ENCODE results near the gene CFAP210. TPM values are rescaled to one million over a fixed set of nuclear protein-coding genes. Genes with fewer than 3 reads are reported as not detected.

Gene CFAP210
- total RNA-seq, 1 donor from 2014 or later, result 1.4 TPM

GRCh38 chr2:169670937-169671336 is 23.3 kb downstream of the CFAP210 start:
- Mint-ChIP-seq H3K4me1 (ENCODE audit: unreplicated experiment) (no peaks in the 10 kb centered on the region), H3K9me3 (no peaks in the 10 kb centered on the region), H3K4me3 (no peak overlapping the region), H3K27ac (no peak overlapping the region), H3K27me3 (no peaks in the 10 kb centered on the region), H3K36me3 (no peaks in the 10 kb centered on the region)
- no peak for DNase-seq (ENCODE audit: extremely low spot score, unreplicated experiment)
- TF ChIP-seq CTCF (conservative IDR thresholded peaks at IDR 0.05), result no peak

- H3K4me1 Mint-ChIP-seq (ENCODE audit: unreplicated experiment), result no peaks in the 10 kb centered on the region
- TF ChIP-seq CTCF (conservative IDR thresholded peaks at IDR 0.05), result no peak
- no peak for DNase-seq (ENCODE audit: extremely low spot score, unreplicated experiment)
- no peaks in the 10 kb centered on the region for H3K27me3 Mint-ChIP-seq
- H3K9me3 Mint-ChIP-seq, result no peaks in the 10 kb centered on the region
- H3K27ac Mint-ChIP-seq, result no peak overlapping the region
- H3K4me3 Mint-ChIP-seq, result no peak overlapping the region
- no peaks in the 10 kb centered on the region for H3K36me3 Mint-ChIP-seq
These were observed 24.0 kb downstream of the CFAP210 start for GRCh38 chr2:169670215-169670651.

- no peak overlapping the region for H3K27ac Mint-ChIP-seq
- no peak overlapping the region for H3K4me3 Mint-ChIP-seq
- DNase-seq (ENCODE audit: extremely low spot score, unreplicated experiment), result no peak
- no peaks in the 10 kb centered on the region for H3K36me3 Mint-ChIP-seq
- no peaks in the 10 kb centered on the region for H3K9me3 Mint-ChIP-seq
- H3K27me3 Mint-ChIP-seq, result no peaks in the 10 kb centered on the region
- no peak for TF ChIP-seq CTCF (conservative IDR thresholded peaks at IDR 0.05)
- H3K4me1 Mint-ChIP-seq (ENCODE audit: unreplicated experiment), result no peaks in the 10 kb centered on the region
These were observed 26.6 kb downstream of the CFAP210 start for GRCh38 chr2:169667583-169667982.

GRCh38 chr2:169664978-169665930 is 29.0 kb downstream of the CFAP210 start:
- TF ChIP-seq CTCF (conservative IDR thresholded peaks at IDR 0.05), result no peak
- no peak overlapping the region for H3K27ac Mint-ChIP-seq
- no peaks in the 10 kb centered on the region for H3K4me1 Mint-ChIP-seq (ENCODE audit: unreplicated experiment)
- H3K4me3 Mint-ChIP-seq, result no peak overlapping the region
- no peaks in the 10 kb centered on the region for H3K9me3 Mint-ChIP-seq
- H3K36me3 Mint-ChIP-seq, result no peaks in the 10 kb centered on the region
- H3K27me3 Mint-ChIP-seq, result no peaks in the 10 kb centered on the region
- no peak for DNase-seq (ENCODE audit: extremely low spot score, unreplicated experiment)

GRCh38 chr2:169664600-169664977 is 29.6 kb downstream of the CFAP210 start:
- Mint-ChIP-seq H3K4me1 (ENCODE audit: unreplicated experiment) (no peaks in the 10 kb centered on the region), H3K27ac (no peak overlapping the region), H3K4me3 (no peak overlapping the region), H3K27me3 (no peaks in the 10 kb centered on the region), H3K9me3 (no peaks in the 10 kb centered on the region), H3K36me3 (no peaks in the 10 kb centered on the region)
- DNase-seq (ENCODE audit: extremely low spot score, unreplicated experiment), result no peak
- no peak for TF ChIP-seq CTCF (conservative IDR thresholded peaks at IDR 0.05)

Data from type B pancreatic cell (in vitro differentiated cells).